K562 (cell line): ENCODE data around the gene DNASE1L2.

Experiments
- CTCF ChIP-seq, 3 experiments: IDR thresholded peaks in 2 of 3; conservative IDR thresholded peaks in 1 of 3; 2 replicates each; pipeline ENCODE4 v1.5.1; 2011 to 2012; ENCODE audit warnings: low read length in 3 of 3, mild to moderate bottlenecking in 3 of 3, control low read depth in 2 of 3, improper control_type of control experiment in 1 of 3, inconsistent platforms in 1 of 3, low read depth in 1 of 3, mixed read lengths in 1 of 3, moderate library complexity in 1 of 3; ENCODE audit not compliant: insufficient read depth in 2 of 3
- POU5F1 ChIP-seq: fragments of 150-350 bp; IDR thresholded peaks from 2 replicates; pipeline ENCODE4 v1.6.1; 2014; ENCODE audit warnings: borderline replicate concordance, low read length, low read depth, mild to moderate bottlenecking; ENCODE audit not compliant: partially characterized antibody
- SP2 ChIP-seq: IDR thresholded peaks from 2 replicates; pipeline ENCODE4 v1.6.1; 2011; ENCODE audit warnings: mild to moderate bottlenecking, low read depth, low read length, moderate library complexity; ENCODE audit not compliant: poor library complexity, severe bottlenecking; ENCODE audit errors: extremely low read depth
- YY1 ChIP-seq, 3 experiments: IDR thresholded peaks; 2 replicates each; pipeline ENCODE4 v1.6.1; 2011; ENCODE audit warnings: low read length in 2 of 3, mild to moderate bottlenecking in 2 of 3, moderate library complexity in 2 of 3, borderline replicate concordance in 1 of 3, control low read depth in 1 of 3, low read depth in 1 of 3; ENCODE audit not compliant: insufficient read depth in 3 of 3, insufficient replicate concordance in 2 of 3, control insufficient read depth in 1 of 3, insufficient read length in 1 of 3; ENCODE audit errors: extremely low read depth in 1 of 3
- ZC3H4 ChIP-seq: sonication (generic); formaldehyde crosslinking; IDR thresholded peaks from 2 replicates; pipeline ENCODE4 v1.9.0; 2021; ENCODE audit warnings: missing genetic modification reagents, borderline replicate concordance
- ZFP36 ChIP-seq: fragments of 150-350 bp; IDR thresholded peaks from 2 replicates; pipeline ENCODE4 v1.6.1; 2018; ENCODE audit warnings: low read length, low read depth; ENCODE audit not compliant: partially characterized antibody
- ZNF12 ChIP-seq: sonication (generic); formaldehyde crosslinking; IDR thresholded peaks from 2 replicates; pipeline ENCODE4 v1.4.0; 2020; ENCODE audit warnings: mild to moderate bottlenecking, missing genetic modification reagents

GRCh38 chr16:2229091-2229490 lies 7.2 kb upstream of the DNASE1L2 start:
- TF ChIP-seq POU5F1 (no peak), SP2 (no peak), ZNF12 (CRISPR knock-in tag) (no peak), CTCF (IDR thresholded peaks at IDR 0.05 in 2 of 3, conservative IDR thresholded peaks at IDR 0.05 in 1 of 3; ENCODE audit: insufficient read depth in 2 of 3, low read depth in 1 of 3, low read length in 3 of 3) (no peak), YY1 (IDR thresholded peaks at IDR 0.05; ENCODE audit: borderline replicate concordance in 1 of 3, control insufficient read depth in 1 of 3, extremely low read depth in 1 of 3, insufficient read depth in 3 of 3, insufficient read length in 1 of 3, insufficient replicate concordance in 2 of 3, low read depth in 1 of 3, low read length in 2 of 3) (no peak), ZC3H4 (CRISPR knock-in tag) (no peak), ZFP36 (no peak)
